GM19043 (cell line): ENCODE data around the gene PI4KA.
"Not testable (repeated sequence)": the region's sequence is repeated elsewhere in the genome, so short reads cannot be mapped to it uniquely, and the experiment has no call there.

ENCODE experiments used
- ATAC-seq: cut with Tn5 transposase; IDR thresholded peaks from one replicate; pipeline ENCODE4 v1.9.1; 2021; ENCODE audit warnings: low read depth; ENCODE audit not compliant: unreplicated experiment

PI4KA gene

GRCh38 chr22:20852076-20852475 lies 6.5 kb downstream of the PI4KA start:
- ATAC-seq = no peak

- ATAC-seq = no peak
Observed at GRCh38 chr22:20847318-20847822, 11.2 kb downstream of the PI4KA start.

GRCh38 chr22:20844055-20845037 lies 14.3 kb downstream of the PI4KA start:
- ATAC-seq = no peak

DNA sequence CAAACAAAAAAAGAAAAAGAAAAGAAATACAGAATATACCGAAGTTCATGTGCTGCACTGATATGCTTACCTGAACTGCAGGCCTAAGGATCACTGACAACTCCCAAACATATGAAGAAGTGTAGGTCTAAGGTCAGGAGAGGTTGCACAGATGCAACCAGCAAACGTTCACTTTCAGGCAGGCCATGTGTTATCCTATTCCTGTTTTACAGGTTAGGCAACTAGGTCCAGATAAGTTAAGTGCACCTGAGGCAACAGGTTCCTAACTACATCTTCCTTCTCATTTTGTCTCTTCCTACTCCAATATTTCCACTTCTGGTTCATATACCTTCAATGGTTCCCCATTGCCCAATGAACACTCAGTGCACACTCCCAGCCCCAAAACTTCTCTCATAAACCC lies 15.1 kb downstream of the PI4KA start:
- ATAC-seq = no peak

DNA sequence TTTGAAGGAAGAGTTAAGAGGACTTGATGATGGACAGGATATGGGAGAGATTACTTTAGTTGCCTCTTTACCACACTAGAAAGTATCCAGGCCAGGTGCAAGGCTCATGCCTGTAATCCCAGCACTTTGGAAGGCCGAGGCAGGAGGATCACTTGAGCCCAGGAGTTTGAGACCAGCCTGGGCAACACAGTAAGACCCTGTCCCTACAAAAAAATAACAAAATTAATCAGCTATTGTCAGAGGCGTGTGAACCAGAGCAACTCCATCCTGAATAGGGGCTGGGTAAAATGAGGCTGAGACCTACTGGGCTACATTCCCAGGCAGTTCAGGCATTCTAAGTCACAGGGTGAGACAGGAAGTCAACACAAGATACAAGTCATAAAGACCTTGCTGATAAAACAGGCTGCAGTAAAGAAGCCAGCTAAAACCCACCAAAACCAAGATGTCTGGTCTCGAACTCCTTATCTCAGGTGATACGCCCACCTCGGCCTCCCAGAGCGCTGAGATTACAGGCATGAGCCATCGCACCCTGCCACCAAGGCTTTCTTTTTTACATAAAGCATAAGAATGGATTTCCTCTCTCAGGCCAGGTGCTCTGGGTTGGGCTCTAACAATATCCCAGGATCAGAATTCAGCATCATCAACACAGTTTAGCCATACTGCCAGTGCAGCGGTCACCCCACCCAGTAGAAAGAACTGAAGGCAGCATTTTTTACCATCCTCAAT lies 17.8 kb downstream of the PI4KA start:
- ATAC-seq = no peak

GRCh38 chr22:20839837-20840645 lies 18.6 kb downstream of the PI4KA start:
- ATAC-seq = no peak

DNA sequence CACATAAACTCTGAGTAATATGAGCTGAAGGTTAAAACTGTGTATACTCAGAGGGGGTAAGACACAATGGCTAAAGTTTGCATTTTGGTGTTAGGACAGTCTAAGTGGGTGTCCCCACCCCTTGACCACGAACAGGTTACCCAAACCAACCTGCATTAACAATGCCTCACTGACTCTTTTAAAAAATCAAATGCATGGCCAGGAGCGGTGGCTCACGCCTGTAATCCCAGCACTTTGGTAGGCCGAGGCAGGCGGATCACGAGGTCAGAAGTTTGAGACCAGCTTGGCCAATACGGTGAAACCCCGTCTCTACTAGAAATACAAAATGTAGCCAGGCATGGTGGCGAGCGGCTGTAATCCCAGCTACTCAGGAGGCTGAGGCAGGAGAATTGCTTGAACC lies 19.3 kb downstream of the PI4KA start:
- ATAC-seq = not testable (repeated sequence)

DNA sequence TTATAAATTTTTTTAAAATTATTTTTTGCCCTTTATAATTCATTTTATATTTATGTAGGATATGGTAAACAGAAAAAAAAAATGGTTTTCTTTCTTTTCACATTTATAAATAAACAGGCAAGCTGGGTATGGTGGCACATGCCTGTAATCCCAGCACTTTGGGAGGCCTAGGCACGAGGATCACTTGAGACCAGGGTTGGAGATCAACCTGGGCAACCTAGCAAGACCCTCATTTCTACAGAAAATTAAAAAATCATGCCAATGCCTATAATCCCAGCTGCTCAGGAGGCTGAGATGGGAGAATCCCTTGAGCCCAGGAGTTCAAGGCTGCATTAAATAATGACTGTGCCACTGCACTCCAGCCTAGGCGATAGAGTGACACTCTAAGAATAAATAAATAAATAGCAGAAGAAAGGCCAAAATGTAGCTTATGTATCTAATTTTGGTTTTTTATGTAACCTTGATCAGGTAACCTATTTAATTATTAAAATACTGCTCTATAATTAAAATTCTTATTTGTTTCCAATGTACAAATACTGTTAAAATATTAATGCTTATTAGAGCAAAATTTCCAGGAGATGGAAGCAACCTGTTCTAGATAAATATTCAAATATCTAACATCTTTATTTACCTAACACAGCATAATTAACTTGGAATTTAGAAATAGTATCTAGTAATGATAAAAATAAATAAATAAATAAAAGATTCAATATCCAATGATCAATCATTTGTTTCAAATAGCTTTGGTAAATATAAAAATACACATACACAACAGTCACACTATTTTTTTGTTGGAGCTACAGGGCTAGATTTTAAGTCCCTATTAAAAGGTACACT lies 21.4 kb downstream of the PI4KA start:
- no peak for ATAC-seq

- ATAC-seq = no peak
Observed at GRCh38 chr22:20834725-20835124, 23.9 kb downstream of the PI4KA start.

DNA sequence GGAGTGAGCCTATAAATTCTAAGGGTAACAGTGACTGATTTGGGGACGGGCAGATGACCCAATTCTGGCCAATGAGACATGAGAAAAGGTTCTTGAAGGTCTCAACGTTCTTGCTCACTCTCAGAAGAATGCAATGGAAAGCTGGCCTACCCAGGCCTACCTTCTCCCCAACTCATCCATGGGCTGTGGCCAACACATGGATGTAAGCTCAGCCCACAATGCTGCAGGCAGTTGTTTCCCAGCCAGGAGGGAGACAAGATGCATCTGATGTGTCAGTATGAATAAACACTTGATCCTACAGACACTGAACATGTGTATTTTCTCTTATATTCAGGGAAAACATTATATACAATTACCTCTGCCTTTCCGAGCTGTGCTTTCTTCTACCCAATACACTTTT lies 24.4 kb downstream of the PI4KA start:
- no peak for ATAC-seq

GRCh38 chr22:20833225-20833665 lies 25.4 kb downstream of the PI4KA start:
- ATAC-seq = no peak

GRCh38 chr22:20829491-20830134 lies 29.0 kb downstream of the PI4KA start:
- no peak for ATAC-seq

DNA sequence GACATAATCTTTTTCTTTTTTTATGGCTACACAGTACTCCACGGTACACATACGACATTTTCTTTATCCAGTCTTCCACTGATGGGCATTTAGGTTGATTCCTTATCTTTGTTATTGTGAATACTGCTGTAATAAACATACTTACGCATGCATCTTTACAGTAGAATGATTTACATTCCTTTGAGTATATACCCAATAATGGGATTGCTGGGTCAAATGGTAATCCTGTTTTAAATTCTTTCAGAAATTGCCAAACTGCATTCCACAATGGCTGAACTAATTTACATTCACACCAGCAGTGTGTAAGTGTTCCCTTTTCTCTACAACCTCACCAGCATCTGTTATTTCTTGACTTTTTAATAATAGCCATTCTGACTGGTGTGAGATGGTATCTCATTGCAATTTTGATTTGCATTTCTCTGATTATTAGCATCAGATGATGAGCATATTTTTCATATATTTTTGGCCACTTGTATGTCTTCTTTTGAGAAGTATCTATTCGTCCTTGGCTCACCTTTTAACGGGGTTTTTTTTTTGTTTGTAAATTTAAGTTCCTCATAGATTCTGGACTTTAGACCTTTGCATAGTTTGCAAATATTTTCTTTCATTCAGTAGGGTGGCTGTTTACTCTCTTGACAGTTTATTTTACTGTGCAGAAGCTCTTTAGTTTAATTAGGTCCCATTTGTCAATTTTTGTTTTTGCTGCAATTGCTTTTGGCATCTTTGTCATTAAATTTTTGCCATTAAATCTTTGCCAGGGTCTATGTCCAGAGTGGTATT lies 32.0 kb downstream of the PI4KA start:
- not testable (repeated sequence) for ATAC-seq

DNA sequence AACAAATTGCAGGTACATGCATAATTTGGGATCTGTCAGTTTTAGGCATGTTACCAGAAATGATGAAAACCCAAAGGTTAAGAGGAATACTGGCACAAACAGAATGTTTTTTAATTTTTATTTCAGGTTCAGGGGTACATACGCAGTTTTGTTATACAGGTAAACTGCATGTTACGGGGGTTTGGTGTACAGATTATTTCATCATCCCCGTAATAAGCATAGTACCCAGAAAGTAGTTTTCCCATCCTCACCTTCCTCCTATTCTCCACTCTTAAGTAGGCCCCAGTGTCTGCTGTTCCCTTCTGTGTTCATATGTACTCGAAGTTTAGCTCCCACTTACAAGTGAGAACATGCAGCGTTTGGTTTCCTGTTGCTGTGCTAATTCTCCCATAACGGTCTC lies 33.0 kb downstream of the PI4KA start:
- ATAC-seq = no peak

- not testable (repeated sequence) for ATAC-seq
Observed at GRCh38 chr22:20825216-20825615, 33.4 kb downstream of the PI4KA start.

DNA sequence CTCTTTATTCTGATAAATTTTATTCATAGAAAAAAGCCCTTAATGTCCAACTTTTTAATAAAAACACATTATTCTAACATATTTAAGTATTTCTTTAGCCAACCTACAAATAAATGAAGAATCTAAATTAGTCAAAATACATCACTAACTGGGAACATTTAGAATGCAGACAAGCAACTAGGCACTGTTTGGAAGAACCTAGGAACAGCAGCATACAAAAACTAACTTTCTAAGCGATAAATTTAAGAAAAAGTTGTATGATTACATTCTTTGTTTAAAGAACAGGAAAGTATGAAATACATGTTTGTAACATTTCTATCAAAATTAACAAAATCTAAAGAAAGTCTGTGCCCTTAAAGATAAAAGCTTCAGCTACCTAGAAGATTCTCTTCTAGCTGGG lies 35.3 kb downstream of the PI4KA start:
- no peak for ATAC-seq

DNA sequence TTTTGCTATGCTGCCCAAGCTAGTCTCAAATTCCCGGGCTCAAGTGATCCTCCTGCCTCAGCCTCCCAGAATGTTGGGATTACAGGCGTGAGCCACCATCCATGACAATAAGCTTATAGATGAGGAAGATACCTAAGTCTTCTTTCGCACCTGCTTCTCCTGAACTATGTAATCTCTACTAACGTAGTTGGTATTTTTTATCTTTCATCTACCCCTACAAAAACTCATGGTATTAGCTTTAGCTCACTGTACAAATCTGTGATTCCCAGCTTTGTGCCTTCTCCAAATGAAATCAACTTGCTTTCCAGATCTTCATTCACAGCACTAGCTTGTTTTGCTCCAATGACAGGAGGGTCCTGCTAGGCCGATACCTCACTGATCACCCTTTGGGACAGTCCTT lies 36.4 kb downstream of the PI4KA start:
- no peak for ATAC-seq

DNA sequence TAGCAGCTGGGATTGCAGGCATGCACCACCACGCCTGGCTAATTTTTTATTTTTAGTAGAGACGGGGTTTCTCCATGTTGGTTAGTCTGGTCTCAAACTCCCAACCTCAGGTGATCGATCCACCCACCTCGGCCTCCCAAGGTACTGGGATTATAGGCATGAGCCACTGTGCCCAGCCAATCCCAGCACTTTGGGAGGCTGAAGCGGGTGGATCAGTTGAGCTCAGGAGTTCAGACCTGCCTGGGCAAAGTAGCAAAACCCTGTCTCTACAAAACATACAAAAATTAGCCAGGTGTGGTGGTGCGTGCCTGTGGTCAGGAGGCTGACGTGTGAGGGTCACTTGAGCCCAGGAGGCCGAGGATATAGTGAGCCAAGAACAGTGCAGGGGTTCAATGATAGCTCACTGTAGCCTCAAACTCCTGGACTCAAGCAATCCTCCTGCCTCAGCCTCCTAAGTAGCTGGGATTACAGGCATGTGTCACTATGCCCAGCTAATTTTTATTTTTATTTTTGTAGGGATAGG lies 36.8 kb downstream of the PI4KA start:
- not testable (repeated sequence) for ATAC-seq
